Trophoblast cell (in vitro differentiated cells and primary cell): ENCODE data around the gene FURIN.
"Not testable (repeated sequence)": the region's sequence is repeated elsewhere in the genome, so short reads cannot be mapped to it uniquely, and the experiment has no call there.

Experiments used
- DNase-seq, 2 donors: peaks; one replicate each; pipeline ENCODE4 v3.0.0-alpha.2; 2016
- H2AFZ ChIP-seq: 2 replicates; pipeline ENCODE4 v1.6.1; 2013; ENCODE audit warnings: low read length, moderate library complexity, mild to moderate bottlenecking; ENCODE audit not compliant: insufficient read depth, poor library complexity
- H2AK5ac ChIP-seq: 2 replicates; pipeline ENCODE4 v1.6.1; 2013; ENCODE audit warnings: mild to moderate bottlenecking, low read length
- H2BK120ac ChIP-seq: 2 replicates; pipeline ENCODE4 v1.6.1; 2013; ENCODE audit warnings: low read length, mild to moderate bottlenecking, moderate library complexity; ENCODE audit not compliant: insufficient read depth, poor library complexity
- H2BK12ac ChIP-seq: 2 replicates; pipeline ENCODE4 v1.6.1; 2013; ENCODE audit warnings: mild to moderate bottlenecking, low read length, moderate library complexity
- H2BK5ac ChIP-seq: 2 replicates; pipeline ENCODE4 v1.6.1; 2013; ENCODE audit warnings: low read length, low read depth, moderate library complexity, mild to moderate bottlenecking; ENCODE audit not compliant: poor library complexity
- H3K14ac ChIP-seq: 2 replicates; pipeline ENCODE4 v1.6.1; 2013; ENCODE audit warnings: mild to moderate bottlenecking, low read length
- H3K18ac ChIP-seq: 2 replicates; pipeline ENCODE4 v1.6.1; 2013; ENCODE audit warnings: mild to moderate bottlenecking, low read length
- H3K23ac ChIP-seq: 2 replicates; pipeline ENCODE4 v1.6.1; 2013; ENCODE audit warnings: low read length
- H3K27ac ChIP-seq: 2 replicates; pipeline ENCODE4 v1.5.1; 2013; ENCODE audit warnings: low read depth, mild to moderate bottlenecking, inconsistent platforms, low read length, moderate library complexity
- H3K27me3 ChIP-seq: 2 replicates; pipeline ENCODE4 v1.6.1; 2013; ENCODE audit warnings: inconsistent platforms, mild to moderate bottlenecking, low read length, moderate library complexity; ENCODE audit not compliant: insufficient read depth
- H3K36me3 ChIP-seq, 2 experiments: 1 replicate in 1 of 2; 2 replicates in 1 of 2; pipeline ENCODE4 v1.6.1; 2013; ENCODE audit warnings: low read length in 2 of 2, mild to moderate bottlenecking in 2 of 2, moderate library complexity in 1 of 2; ENCODE audit not compliant: insufficient read depth in 2 of 2, control insufficient read depth in 1 of 2
- H3K4ac ChIP-seq: 2 replicates; pipeline ENCODE4 v1.6.1; 2013; ENCODE audit warnings: low read depth, mild to moderate bottlenecking, low read length, moderate library complexity
- H3K4me1 ChIP-seq, 2 experiments: 1 replicate in 1 of 2; 2 replicates in 1 of 2; pipeline ENCODE4 v1.6.1; 2013; ENCODE audit warnings: low read length in 2 of 2, mild to moderate bottlenecking in 2 of 2, moderate library complexity in 1 of 2; ENCODE audit not compliant: insufficient read depth in 2 of 2, control insufficient read depth in 1 of 2
- H3K4me2 ChIP-seq: 2 replicates; pipeline ENCODE4 v1.6.1; 2013; ENCODE audit warnings: inconsistent platforms, mild to moderate bottlenecking, low read length, moderate library complexity
- H3K4me3 ChIP-seq: 2 replicates; pipeline ENCODE4 v1.5.1; 2013; ENCODE audit warnings: mild to moderate bottlenecking, low read depth, low read length, inconsistent platforms
- H3K79me1 ChIP-seq: one replicate; pipeline ENCODE4 v1.6.1; 2013; ENCODE audit warnings: low read length
- H3K79me2 ChIP-seq: 2 replicates; pipeline ENCODE4 v1.6.1; 2013; ENCODE audit warnings: low read length, mild to moderate bottlenecking; ENCODE audit not compliant: control insufficient read depth, insufficient read depth, poor library complexity
- H3K9ac ChIP-seq: 2 replicates; pipeline ENCODE4 v1.6.1; 2013; ENCODE audit warnings: mild to moderate bottlenecking, low read length
- H3K9me3 ChIP-seq: 2 replicates; pipeline ENCODE4 v1.6.1; 2013; ENCODE audit warnings: low read depth, mild to moderate bottlenecking, control low read depth, inconsistent platforms, low read length; ENCODE audit not compliant: insufficient read depth
- H4K12ac ChIP-seq: 2 replicates; pipeline ENCODE4 v1.6.1; 2013; ENCODE audit warnings: low read depth, mild to moderate bottlenecking, low read length, moderate library complexity
- H4K8ac ChIP-seq: 2 replicates; pipeline ENCODE4 v1.6.1; 2013; ENCODE audit warnings: low read depth, mild to moderate bottlenecking, low read length, moderate library complexity
- H4K91ac ChIP-seq: one replicate; pipeline ENCODE4 v1.6.1; 2013; ENCODE audit warnings: low read depth, mild to moderate bottlenecking, low read length, moderate library complexity
- WGBS: extraction: QIAGEN DNeasy Blood & Tissue Kit; methylation state at CpG from one replicate; pipeline ENCODE4 v1.1.7; 2013; ENCODE audit warnings: missing lambda C conversion rate; ENCODE audit not compliant: insufficient read length, insufficient coverage; ENCODE audit errors: extremely low coverage; 5-methylcytosine and 5-hydroxymethylcytosine counted together

Gene FURIN

GRCh38 chr15:90926766-90927165 lies 58.4 kb downstream of the FURIN start:
- H3K79me2 ChIP-seq, H3K27me3 ChIP-seq, H4K91ac ChIP-seq, H3K79me1 ChIP-seq, H3K18ac ChIP-seq, H4K12ac ChIP-seq, H3K4ac ChIP-seq, H3K9me3 ChIP-seq, H2BK5ac ChIP-seq, H3K27ac ChIP-seq, H3K14ac ChIP-seq, H2AK5ac ChIP-seq, H3K23ac ChIP-seq, H3K4me1 ChIP-seq, H2AFZ ChIP-seq, H3K4me2 ChIP-seq, H4K8ac ChIP-seq, H3K4me3 ChIP-seq, H2BK12ac ChIP-seq, H3K9ac ChIP-seq, H2BK120ac ChIP-seq, H3K36me3 ChIP-seq: not testable (repeated sequence)
- no CpG with 5 or more reads among the region's 10 CpGs for WGBS
- peak; percentile 63 to 85 for DNase-seq

GRCh38 chr15:90928106-90928505 lies 59.7 kb downstream of the FURIN start:
- not testable (repeated sequence) for H3K27ac ChIP-seq, H4K8ac ChIP-seq, H2AFZ ChIP-seq, H3K4me3 ChIP-seq, H4K12ac ChIP-seq, H3K9ac ChIP-seq, H3K14ac ChIP-seq, H3K4me2 ChIP-seq, H3K79me1 ChIP-seq, H3K18ac ChIP-seq, H2BK120ac ChIP-seq, H3K27me3 ChIP-seq, DNase-seq, H3K36me3 ChIP-seq, H3K23ac ChIP-seq, H2AK5ac ChIP-seq, H2BK12ac ChIP-seq, H3K4me1 ChIP-seq, H3K9me3 ChIP-seq, H2BK5ac ChIP-seq, H3K4ac ChIP-seq, H4K91ac ChIP-seq, H3K79me2 ChIP-seq
- no CpG with 5 or more reads among the region's 7 CpGs for WGBS

GRCh38 chr15:90929246-90930019 lies 61.0 kb downstream of the FURIN start:
- no peaks in the 10 kb centered on the region for H3K9me3 ChIP-seq
- H3K9ac ChIP-seq = no peak overlapping the region
- no peak overlapping the region for H3K4me2 ChIP-seq
- H2BK12ac ChIP-seq = no peak overlapping the region
- no peak overlapping the region for H2BK5ac ChIP-seq
- no peak overlapping the region for H2AFZ ChIP-seq
- no peak overlapping the region for H3K23ac ChIP-seq
- H3K18ac ChIP-seq = no peak overlapping the region
- no peak overlapping the region for H4K8ac ChIP-seq
- peaks cover 3% of the 10 kb centered on the region for H3K79me1 ChIP-seq
- no peak overlapping the region for H4K91ac ChIP-seq
- DNase-seq = no peak
- H3K36me3 ChIP-seq = no peaks in the 10 kb centered on the region
- WGBS = 100% methylated on average over 2 of the region's 21 CpGs
- H3K27ac ChIP-seq = no peak overlapping the region
- H3K14ac ChIP-seq = no peak overlapping the region
- H3K27me3 ChIP-seq = no peaks in the 10 kb centered on the region
- H3K4ac ChIP-seq = no peak overlapping the region
- no peak overlapping the region for H2AK5ac ChIP-seq
- peaks cover 0 to 1% of the 10 kb centered on the region in 2 experiments for H3K4me1 ChIP-seq
- H3K79me2 ChIP-seq = peaks cover 4% of the 10 kb centered on the region
- H2BK120ac ChIP-seq = no peak overlapping the region
- no peak overlapping the region for H3K4me3 ChIP-seq
- no peak overlapping the region for H4K12ac ChIP-seq

GRCh38 chr15:90930861-90931574 lies 62.6 kb downstream of the FURIN start:
- no peak overlapping the region for H3K4me2 ChIP-seq
- H4K91ac ChIP-seq = no peak overlapping the region
- peaks cover 10% of the 10 kb centered on the region for H3K79me2 ChIP-seq
- no peak overlapping the region for H2BK120ac ChIP-seq
- no peak overlapping the region for H3K4me3 ChIP-seq
- H3K36me3 ChIP-seq = no peaks in the 10 kb centered on the region
- H3K9ac ChIP-seq = no peak overlapping the region
- no peak overlapping the region for H2AK5ac ChIP-seq
- no peak overlapping the region for H2BK5ac ChIP-seq
- no peak overlapping the region for H3K18ac ChIP-seq
- H3K23ac ChIP-seq = no peak overlapping the region
- WGBS = no CpG with 5 or more reads among the region's 15 CpGs
- no peak overlapping the region for H2BK12ac ChIP-seq
- no peak overlapping the region for H2AFZ ChIP-seq
- DNase-seq = no peak
- H4K12ac ChIP-seq = no peak overlapping the region
- no peaks in the 10 kb centered on the region for H3K27me3 ChIP-seq
- H3K27ac ChIP-seq = no peak overlapping the region
- peaks cover 9% of the 10 kb centered on the region for H3K79me1 ChIP-seq
- no peak overlapping the region for H3K14ac ChIP-seq
- H3K4ac ChIP-seq = no peak overlapping the region
- peaks cover 5 to 10% of the 10 kb centered on the region in 2 experiments for H3K4me1 ChIP-seq
- H3K9me3 ChIP-seq = no peaks in the 10 kb centered on the region
- no peak overlapping the region for H4K8ac ChIP-seq
